ENCODE data around the gene ROPN1.
A peak's percentile ranks its signal among the peaks of the same experiment; 100 is the strongest.
"Not testable (repeated sequence)": the region's sequence is repeated elsewhere in the genome, so short reads cannot be mapped to it uniquely, and the experiment has no call there.

Gene ROPN1

GRCh38 chr3:123993818-123994217 is 1.9 kb upstream of the ROPN1 start:
- no peak for DNase-seq

- DNase-seq: no peak
Observed at GRCh38 chr3:123986427-123986826, 5.5 kb downstream of the ROPN1 start.

DNA sequence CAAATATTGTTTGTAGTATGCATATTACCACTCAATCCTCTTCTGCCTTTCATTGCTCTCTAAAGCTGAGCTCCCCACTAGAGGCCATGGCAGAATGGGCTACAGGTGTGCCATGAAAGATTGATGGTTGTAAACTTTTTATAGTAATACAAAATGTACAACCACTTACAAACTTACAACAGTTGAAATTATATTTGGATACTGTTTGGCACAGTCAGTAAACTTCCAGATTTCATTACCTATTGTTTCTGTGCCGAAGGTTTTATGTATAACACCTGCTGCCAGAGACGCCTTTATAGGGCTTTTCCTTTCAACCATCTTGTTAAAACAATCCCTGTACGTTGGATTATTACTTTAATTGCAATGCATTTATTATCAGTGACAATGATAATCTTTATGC is 7.0 kb downstream of the ROPN1 start:
- no peak for DNase-seq

GRCh38 chr3:123984350-123984749 is 7.6 kb downstream of the ROPN1 start:
- DNase-seq: no peak

DNA sequence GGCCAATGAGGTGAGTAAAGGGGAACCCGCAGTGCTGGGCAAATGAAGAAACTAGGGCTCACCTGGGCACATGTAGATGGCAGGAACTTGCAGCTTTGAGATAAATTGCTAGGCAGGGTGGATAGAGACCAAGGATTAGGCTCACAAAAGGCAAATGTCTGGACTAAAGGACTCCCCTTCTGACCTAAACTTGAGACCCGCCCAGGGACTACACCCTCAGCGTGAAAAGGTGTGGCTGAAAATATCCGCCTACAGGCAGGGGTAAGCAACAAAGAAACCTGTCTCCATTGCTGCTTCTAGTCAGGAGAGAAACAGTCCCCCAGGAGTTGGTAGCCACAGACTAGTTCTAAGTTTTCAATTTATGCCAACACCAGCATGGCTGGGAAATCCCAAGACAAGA is 10.6 kb downstream of the ROPN1 start:
- DNase-seq: not testable (repeated sequence)

- DNase-seq: no peak
Observed at GRCh38 chr3:123980539-123980938, 11.4 kb downstream of the ROPN1 start.

DNA sequence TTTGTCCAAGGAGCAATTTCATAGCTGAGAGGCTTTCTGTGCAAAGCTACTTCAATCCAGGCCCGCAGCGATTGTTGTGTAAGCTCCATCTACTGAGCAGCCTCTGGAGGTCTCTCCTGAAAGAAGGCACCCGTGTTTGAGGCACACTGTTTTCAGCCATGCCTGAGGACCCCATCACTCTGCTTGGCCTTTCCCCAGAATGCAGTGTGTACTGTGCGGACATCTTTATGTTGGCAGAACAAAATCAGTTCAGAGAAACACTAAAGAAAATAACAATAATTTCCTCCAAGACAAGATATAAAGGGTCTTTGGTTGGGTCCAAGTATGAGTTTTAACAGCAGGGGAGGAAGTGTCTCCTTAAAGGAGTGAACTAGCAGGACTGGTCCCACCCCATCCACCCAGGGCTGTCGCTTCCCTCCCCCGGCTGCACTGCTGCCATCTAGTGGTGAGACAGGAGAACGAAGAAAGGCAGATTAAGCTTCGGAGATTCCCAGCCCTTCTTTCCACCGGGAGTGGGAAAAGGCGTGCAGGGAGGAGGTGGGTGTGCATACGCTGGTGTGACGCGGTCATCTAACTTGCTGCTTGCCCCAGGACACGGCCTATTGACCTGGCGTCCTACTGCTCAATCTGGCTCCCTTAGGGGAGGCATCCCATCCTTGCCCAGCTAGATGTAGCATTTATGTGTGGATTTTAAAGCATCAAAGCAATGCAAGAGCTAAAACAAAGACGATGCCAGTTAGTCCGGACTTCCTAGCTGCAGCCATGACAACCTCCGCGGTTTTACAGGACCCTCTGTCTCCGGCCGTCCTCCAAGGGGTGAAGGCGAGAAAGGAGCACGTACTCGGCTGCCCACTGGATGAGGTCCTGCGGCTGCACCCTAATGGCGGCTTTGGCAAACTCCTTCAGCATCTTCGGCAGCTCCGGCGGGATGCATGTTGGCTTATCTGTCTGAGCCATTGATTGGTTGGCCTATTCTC is 12.1 kb downstream of the ROPN1 start:
- not testable (repeated sequence) for DNase-seq

- not testable (repeated sequence) for DNase-seq
Observed at GRCh38 chr3:123976904-123977303, 15.0 kb downstream of the ROPN1 start.

DNA sequence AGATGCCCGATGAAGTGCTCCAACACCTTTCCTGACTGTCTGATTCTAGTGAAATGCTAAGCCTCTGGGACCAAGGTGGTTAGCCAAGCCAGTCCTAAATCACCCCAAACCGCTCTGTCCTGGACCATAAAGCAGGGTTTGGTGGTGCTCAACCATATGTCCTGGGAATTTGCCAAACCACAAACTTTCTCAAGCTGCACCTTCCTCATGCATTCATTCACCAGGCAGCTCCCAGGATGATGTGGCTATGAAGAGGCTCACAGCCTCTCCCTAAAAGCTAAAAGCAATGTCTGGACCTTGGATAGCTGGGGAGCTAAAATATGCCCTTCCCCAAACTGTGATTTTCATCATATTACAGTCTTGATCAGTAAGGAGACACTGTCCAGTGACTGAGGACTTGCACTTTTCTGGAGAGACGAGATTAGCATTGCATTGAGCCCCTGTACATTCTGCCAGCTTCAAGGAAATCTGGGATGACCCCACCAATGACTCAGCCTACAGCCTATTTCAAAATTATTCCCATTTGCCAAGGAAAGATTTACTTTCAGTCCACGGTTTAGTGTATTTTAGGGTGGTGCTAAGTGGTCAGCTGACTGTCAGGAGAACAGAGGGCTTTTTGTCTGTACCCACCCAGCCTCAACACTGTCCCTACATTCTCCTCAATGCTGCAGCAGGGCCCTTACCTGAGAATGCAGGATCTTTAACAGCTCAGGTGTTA is 15.6 kb downstream of the ROPN1 start:
- not testable (repeated sequence) for DNase-seq

GRCh38 chr3:123975030-123975429 is 16.9 kb downstream of the ROPN1 start:
- DNase-seq: not testable (repeated sequence)

GRCh38 chr3:123971406-123971805 is 20.5 kb downstream of the ROPN1 start:
- no peak for DNase-seq

GRCh38 chr3:123967260-123967659 is 24.7 kb downstream of the ROPN1 start:
- DNase-seq: not testable (repeated sequence)

GRCh38 chr3:123966799-123967198 is 25.1 kb downstream of the ROPN1 start:
- not testable (repeated sequence) for DNase-seq

GRCh38 chr3:123964793-123965192 is 27.1 kb downstream of the ROPN1 start:
- not testable (repeated sequence) for DNase-seq

- no peak for DNase-seq
Observed at GRCh38 chr3:123961508-123961856, 30.4 kb downstream of the ROPN1 start.

DNA sequence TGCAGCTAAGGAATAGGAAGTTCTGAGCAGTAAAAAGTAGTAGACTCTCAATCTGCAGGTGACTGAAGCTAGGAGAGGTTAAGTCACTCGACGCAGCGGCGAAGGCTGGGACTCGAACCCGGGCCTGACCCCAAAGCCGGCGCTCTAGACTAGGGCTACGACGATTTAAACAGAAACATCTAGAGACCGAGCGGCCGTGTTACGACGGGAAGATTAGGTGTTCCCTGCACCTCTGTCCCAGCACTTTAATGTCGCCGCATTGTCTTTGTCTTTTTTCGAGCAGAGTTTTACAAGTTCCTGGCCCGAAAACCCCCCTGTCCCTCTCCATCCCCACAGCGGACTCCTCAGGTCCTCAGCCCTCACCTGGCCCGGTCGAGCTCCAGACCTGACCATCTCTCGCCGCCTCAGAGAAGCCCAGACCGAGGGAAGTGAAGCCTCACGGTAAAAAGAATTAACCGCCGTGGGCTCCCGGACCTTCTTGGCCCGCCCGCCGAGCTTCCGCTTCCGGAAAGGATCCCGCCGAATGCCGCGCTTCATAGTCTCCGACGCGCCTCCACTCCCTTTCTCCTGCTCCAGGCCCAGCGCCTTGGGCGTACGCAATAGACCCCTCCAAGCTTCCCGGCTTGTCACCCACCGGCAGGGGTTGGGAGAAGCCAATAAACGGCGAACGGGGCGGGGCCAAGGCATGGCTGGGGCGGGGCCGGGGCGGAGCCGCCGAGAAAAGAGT is 31.0 kb downstream of the ROPN1 start, which contains the start of gene CCDC14:
Gene CCDC14 (minus strand): TSS at position 449 of the 727 bp plus-strand sequence. CDS start 56 bp downstream, at position 393.
- DNase-seq: peak; percentile 96

GRCh38 chr3:123953735-123954134 is 38.2 kb downstream of the ROPN1 start:
- DNase-seq: no peak

DNA sequence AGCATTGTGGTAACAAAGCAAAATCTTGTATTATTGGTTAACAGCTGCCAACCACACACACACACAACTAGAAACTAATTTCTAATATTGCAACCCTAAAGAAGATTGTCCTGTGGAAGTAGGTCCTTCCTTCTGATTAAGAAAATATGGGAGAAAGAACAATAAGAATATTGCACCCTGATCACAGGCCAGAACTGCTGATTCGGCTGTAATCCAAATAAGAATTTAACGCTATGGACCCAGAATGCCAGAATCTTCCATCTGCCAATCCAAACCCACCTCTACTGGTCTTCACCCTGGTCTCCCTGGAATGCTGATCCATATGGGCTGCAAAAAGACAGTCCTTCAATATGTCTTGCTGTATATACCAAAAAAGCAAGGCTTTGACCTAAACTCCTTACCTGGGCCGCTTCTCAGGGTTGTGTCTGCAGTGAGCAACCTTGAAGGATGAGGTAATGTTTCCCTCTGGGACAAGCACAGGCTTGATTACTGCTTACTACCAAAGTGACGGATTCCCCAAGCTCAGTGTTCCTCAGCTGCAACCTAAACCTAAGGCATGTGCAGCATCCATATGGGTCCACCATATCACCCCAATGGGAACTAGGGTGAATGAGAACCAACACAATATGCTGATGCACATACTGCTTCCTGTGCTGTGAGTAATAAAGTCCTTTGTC is 38.9 kb downstream of the ROPN1 start:
- no peak for DNase-seq

GRCh38 chr3:123951522-123952447 is 40.1 kb downstream of the ROPN1 start:
- no peak for DNase-seq

- DNase-seq: peak; percentile 34
Observed at GRCh38 chr3:123949641-123950040, 42.3 kb downstream of the ROPN1 start.

- DNase-seq: no peak
Observed at GRCh38 chr3:123948449-123948848, 43.5 kb downstream of the ROPN1 start.

Measured in amniotic stem cell (primary cell).